Stimulated activated CD4-positive, alpha-beta T cell treated with anti-CD3 and anti-CD28 coated beads, Interleukin-15, amount 100 ng/mL, for 24 hours (primary cell): ENCODE data around the gene RREB1.

ENCODE experiments used
- DNase-seq: peaks from one replicate; pipeline ENCODE4 v3.0.0-alpha.2; 2020

RREB1 gene

DNA sequence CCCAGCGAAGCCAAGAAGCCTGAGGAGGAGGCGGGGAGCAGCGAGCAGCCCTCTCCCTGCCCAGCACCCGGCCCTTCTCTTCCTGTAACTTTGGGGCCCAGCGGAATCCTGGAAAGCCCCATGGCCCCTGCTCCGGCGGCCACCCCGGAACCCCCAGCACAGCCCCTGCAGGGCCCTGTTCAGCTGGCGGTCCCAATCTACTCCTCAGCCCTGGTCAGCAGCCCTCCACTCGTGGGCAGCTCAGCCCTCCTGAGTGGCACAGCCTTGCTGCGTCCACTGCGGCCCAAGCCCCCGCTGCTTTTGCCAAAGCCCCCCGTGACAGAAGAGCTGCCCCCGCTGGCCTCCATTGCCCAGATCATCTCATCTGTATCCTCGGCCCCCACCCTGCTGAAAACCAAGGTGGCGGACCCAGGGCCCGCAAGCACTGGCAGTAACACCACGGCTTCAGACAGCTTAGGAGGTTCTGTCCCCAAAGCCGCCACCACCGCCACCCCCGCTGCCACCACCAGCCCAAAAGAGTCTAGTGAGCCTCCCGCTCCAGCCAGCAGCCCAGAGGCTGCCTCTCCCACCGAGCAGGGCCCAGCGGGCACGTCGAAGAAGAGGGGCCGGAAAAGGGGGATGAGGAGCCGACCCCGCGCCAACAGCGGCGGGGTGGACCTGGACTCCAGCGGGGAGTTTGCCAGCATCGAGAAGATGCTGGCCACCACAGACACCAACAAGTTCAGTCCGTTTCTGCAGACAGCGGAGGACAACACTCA, 123.4 kb downstream of the RREB1 start:
- no peak for DNase-seq

DNA sequence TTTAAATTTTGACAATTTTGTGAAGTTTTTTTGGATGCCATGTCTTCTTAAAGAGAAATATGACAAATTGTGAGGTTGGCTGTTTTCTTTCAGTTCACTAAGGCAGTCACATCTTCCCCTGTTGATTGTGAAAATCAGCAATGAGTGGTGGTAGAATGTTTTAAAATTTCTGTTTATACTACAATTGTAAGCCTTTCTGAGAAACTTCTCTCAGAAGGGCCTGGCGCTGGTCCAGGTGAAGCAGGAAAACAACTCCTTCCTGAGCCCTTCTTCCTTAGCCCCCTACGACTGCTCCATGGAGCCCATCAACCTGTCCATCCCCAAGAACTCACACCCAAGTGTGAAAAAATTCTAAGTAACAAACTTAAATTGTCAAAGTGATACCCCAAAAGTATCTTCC, 124.6 kb downstream of the RREB1 start:
- no peak for DNase-seq

DNA sequence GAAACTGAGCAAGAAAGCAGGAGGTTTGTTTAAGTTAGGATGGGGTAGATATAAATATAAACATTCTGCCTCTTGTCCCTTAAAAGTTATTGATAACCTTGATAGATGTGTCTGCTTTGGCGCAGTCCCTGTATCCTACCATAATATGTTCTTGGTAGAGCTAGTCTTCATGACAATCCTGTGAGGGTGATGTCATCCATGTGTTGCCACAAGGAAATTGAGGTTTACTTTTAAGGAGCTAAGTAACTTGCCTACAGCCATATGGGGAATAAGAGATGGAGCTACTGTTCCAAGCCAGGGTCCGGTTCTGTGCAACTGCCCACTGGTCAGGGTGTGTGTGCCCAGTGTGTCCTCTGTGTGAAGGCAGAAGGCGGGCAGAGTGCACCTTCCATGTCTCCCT, 126.8 kb downstream of the RREB1 start:
- DNase-seq, result no peak

DNA sequence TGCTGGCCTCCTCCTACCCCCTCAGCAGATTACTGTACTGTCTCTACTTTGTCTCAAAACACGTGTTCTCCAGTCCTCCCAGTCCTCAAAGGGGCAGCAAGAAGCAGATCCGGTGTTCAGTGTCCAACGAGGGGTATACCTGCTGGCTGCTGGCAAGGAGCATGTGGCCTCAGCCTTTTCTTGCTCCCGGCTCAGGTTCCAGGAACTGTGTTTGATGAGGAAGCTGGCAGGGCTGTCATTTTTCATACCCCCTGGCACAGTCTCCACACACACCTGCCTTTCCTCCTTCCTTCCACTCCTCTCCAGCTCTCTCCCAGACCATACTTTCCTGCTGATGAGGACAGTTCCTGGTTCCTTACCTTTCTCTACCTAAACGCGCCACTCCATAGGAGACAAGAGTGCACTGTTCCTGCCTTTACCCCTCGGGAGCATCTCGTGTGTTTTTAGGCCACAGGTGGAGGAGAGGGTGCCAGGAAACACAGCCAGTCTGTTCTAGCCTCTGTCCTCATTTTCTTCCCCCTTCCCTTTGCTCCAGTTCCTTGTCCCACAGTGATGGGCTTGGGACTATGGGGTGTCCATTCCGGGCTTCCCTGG, 128.0 kb downstream of the RREB1 start:
- DNase-seq, result no peak

DNA sequence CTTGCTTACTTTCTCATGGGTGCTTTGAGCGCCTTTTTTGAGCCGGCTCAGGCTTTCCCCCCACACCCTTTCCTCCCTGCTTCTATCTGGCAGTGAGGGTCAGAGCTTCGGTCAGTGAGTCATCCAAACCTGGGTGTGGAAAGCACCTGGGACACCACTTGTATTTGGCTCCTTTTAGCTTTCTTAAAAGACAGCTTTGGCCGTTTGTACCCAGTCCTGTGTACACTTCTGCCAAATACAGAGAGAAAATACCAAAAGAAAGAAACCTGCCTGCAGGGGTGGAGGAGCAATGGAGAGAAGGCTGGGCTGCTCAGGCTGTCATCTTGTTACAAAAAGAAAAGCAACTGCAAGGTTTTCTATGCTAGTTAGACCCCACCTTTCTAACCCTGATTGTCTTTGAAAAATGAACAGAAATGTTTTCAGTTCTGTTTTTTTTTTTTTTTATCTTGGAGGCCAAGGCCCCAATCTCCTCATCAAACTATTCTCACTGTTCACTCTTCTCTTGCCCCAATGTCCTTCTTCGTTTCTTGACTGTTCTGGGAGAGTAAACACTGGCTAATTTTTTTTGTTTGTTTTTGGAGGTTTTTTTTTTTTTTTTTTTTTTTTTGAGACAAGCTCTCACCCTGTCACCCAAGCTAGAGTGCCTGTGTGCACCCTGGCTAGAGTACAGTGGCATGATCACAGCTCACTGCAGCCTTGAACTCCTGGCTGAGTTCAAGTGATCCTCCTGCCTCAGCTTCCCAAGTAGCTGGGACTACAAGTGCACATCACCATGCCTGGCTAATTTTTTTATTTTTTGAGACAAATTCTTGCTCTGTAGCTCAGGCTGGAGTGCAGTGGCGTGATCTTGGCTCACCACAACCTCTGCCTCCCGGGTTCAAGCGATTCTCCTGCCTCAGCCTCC, 128.8 kb downstream of the RREB1 start:
- DNase-seq, result no peak

DNA sequence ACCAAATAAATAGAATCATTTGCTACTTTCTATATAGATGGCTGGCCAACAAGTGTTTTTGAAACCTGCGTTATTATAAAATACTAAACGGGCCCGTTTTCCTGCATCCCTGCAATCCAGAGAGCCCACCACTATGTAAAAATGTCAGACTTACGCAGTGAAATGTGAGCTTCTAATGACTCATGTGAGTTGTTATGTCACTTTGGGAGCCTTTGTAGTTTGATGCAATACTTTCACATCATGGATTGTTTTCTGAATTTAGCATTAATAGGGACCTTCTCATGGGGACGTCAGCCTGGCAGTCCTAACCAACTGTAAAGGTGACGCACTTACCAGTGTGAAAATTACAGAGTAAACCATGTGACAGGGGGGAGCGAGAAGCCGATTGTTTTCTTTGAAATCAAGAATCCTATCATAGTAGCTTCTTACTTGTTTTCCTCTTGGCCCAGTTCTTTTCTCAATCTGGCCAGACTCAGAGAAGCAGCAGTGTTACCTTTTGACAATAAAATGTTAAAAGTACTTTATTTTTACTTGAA, 130.0 kb downstream of the RREB1 start:
- DNase-seq, result no peak

DNA sequence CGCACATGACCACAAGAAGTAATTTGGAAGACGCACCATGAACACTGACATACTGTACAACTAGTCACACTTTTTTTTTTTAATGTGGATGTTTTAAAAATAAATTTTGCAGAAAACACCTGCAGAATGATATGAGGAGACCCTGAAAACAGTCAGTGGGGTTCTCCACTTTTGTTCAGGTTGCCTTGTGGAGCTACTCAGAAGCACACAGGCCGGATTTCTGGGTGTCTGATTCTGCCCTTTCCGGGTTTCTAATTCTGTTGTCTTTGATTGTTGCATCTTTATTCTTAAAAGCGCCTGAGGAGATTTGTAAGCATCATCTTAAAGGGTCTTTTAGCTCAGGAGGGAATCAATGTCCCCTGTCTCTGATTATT, 130.8 kb downstream of the RREB1 start:
- no peak for DNase-seq

DNA sequence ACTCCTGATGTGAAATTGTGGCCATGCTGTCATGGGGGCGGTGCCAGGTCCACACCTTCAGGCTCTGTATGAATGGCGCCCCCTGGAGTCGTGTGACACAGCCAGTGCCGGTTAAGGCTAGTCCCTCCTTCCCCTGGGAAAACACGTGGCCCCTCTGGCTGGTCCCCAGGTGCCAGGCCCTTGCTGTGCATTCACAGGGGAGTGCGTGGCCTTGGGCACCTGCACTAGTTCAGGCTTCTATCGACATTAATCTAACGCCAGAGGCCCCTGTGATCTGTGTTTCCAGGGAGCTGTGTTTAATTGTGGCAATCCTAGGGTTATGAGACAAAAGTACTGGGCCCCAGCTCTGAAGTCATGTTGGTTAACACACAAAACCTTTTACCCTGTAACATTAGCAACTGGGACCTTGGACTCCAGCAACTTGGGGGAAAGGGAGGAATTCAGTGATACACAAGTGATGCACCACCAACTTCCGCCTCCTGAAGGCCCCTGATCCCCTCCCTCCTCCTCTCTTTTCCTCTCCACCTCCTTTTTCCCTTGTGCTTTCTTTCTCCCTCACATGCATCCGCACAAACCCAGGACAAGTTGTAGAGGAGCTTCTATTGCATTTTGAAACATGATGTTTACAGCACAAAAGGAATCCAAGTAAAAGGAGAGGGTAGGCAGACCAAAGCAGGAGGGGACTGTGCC, 131.3 kb downstream of the RREB1 start:
- peak; percentile 90 for DNase-seq

DNA sequence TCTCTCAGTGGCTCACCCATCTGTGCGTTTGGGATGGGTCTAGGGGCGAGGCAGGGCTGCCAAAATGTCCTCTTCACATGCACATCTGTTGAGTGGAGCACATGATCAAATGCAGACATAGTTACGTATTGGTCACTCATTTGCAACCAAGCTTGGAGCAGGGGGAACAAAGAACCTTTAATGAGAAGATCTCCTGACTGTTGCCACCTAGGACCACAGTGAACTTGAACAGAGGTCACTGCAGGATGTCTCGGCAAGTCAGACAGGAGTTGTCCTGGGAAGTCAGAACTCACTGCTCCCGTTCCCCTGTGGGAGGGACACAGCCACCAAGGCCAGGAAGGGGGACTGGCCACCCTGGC, 131.8 kb downstream of the RREB1 start:
- DNase-seq, result no peak

DNA sequence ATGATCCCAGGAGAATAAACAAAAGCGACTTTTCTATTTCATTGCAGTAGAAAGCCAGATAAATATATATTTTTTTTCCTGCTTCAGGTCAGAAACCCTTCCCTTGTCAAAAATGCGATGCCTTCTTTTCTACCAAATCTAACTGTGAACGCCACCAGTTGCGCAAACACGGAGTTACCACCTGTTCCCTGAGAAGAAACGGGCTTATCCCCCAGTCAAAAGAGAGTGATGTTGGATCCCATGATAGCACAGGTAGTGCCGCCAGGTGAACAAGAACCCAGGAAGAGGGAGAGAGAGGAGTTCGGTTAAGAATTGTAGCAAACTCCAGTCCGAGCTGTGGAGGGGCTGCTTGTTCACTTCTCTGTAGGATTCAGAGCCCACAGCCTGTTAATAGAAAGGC, 132.6 kb downstream of the RREB1 start:
- DNase-seq, result no peak

DNA sequence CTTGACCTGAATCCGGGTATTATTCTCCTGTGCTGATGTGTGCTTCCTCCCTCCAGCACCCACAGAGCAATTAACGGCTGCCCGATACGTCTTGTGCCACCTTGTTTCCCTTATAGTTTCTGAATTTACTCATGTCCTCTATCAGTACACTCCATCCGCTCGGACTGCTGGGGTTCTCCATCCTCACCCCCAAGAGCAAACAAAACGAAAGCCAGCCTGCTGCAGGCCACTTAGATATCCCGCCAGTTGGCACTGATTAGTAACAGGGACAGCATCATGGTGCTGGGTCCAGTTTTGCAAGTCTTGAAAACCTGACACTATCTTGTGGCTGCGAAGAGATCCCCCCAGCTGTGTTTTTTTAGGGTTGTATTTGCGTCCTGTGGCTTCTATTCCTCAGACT, 133.4 kb downstream of the RREB1 start:
- no peak for DNase-seq

DNA sequence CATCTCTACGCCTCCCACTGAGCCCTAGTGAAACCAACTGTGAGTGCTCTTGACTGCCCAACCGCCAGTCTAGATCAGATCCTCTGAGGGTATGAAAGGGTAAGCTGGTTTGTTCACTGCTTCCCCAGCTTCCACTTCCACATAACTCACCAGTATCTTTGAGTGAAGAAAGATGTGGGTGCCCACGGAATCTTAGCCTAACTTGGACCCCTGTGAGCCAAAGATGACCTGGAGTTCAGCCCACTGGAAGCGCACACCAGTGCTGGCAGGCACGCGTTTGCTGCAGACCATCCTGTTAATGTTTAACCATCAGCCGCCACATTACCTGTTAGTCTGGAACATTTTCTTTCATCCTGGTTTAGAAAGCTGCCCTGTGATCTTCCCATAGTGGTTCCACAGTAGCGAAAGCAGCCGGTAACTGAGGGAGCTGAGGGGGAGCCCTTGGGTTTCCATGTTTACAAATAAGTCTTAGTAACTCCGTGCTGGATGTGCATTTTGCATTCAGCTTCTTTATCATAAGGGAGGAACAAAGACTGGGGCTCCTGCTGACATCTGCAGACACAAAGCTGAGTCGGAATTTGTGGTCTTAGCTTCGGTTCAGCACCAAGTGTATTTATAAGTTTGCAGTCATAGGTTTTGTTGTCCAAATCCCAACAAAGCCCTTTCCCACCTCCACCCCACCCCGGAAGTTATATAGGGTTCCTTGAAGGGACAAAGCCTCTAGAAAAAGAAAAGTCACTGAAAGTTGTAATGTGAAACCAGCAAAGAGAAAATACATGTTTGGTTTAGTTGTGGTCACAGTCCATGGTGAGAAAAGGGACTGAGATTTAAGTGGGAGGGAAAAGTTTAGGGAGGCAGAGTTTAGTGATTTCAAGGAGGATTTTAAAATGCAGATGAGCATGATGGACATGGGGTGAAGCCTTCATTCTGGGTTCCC, 134.2 kb downstream of the RREB1 start:
- DNase-seq, result no peak

DNA sequence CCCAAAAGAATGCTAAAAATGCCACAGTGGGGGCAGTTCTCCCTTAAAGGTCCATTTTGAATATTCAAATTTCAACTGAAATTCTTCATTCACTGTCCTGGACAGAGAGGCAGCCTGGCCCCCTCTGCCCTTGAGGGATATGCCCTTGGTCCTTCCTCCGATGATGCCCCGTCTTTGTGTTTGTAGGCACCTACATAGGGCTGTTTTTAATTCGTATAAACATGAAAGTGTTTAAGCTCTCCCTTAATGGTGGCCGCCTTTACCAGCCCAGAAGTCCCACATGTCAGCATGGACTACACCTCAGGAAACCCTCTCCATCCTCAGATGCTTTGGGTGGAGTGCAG, 135.0 kb downstream of the RREB1 start:
- no peak for DNase-seq

DNA sequence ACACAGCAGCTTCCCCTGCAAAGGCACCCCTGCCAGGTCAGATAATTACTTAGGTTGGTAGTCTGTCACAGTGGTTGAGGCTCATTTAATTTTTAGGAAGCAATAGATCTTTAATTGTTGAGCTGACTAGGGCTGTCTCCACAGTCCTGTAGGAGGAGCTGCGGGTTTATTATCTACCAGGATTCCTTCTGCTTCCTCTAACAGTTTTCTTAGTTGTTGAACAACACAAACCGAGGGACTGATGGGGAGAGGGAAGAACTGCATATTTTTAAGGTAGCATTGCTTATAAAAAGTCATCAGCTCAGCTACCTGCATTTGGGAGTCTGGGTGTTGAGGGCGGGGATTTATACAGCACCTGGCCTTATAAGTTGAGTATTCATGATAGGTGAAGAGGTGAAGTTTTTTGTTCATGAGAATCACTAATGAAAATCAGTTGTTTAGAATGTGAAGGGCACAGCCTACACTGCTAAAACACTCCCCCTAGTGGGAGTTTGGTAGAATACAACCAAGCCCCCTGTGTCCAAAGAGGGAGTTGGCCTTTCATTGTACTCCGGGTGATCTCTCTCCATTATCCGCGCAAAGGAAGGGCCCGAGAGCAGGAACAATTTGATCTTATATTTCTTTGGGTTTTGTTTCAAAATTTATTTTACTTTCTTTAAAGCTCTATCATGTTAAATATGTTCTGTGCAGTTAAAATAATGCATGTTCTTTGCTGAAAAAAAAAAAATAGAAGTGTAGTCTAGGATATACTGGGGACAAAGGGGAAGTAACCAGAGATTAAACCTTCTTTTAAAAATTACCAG, 135.6 kb downstream of the RREB1 start:
- peak; percentile 45 for DNase-seq

DNA sequence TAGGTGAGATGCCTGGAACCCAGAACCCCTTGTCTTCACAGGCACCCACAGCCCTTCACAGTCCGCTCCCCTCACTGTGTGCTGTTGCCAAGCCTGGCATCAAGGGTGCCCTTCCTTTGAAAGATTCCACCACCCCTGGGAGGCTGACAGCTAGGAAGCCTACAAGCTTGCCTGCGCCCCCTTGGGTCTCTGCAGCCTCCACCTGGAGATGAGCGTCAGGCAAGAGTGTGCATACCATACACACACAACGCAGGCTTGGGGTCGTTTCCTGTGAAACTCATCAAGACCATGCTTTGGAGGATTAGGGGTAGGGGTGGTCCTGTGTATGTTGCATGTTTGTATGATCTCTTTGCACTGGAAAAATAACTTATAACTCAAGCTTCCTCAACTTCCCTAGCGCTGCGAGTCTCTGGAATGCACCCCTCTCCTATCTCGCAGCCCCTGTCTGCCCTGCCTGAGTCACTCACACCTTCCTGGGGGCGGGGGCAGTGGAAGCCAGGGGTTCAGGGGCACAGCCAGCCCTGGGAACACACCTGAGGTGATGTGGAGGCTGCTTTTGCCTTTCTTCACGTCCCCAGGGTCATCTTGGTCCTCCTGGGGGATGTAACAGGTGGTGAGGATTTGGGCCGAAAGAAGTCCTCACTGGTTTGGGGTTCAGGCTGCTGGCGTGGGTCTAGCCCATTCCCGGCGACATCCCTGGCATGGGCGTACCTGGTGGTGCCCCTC, 138.1 kb downstream of the RREB1 start:
- DNase-seq, result no peak

DNA sequence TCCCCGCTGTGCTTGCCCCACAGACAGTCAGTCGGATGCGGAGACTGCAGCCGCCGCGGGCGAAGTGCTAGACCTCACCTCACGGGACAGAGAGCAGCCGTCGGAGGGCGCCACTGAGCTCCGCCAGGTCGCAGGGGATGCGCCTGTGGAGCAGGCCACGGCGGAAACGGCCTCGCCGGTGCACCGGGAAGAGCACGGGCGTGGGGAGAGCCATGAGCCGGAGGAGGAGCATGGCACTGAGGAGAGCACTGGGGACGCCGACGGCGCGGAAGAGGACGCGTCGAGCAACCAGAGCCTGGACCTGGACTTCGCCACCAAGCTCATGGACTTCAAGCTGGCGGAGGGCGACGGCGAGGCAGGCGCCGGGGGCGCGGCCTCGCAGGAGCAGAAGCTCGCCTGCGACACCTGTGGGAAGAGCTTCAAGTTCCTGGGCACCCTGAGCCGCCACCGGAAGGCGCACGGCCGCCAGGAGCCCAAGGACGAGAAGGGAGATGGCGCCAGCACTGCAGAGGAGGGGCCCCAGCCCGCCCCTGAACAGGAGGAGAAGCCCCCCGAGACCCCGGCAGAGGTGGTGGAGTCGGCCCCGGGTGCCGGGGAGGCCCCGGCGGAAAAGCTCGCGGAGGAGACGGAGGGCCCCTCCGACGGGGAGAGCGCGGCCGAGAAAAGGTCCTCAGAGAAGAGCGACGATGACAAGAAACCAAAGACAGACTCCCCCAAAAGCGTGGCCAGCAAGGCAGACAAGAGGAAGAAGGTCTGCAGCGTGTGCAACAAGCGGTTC, 138.8 kb downstream of the RREB1 start:
- DNase-seq, result no peak

DNA sequence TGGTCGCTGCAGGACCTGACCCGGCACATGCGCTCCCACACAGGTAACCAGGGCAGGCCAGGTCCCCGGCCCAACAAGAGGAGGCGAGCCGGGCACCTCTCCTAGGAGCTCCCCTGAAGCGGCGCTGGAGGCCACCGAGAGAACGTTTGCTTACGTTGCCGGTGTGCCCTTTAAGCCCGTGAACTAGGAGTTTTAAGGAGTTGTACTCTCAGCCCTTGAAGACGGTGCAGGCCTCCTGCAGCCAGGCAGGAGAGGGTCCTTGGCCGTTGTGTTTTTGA, 139.4 kb downstream of the RREB1 start:
- no peak for DNase-seq

DNA sequence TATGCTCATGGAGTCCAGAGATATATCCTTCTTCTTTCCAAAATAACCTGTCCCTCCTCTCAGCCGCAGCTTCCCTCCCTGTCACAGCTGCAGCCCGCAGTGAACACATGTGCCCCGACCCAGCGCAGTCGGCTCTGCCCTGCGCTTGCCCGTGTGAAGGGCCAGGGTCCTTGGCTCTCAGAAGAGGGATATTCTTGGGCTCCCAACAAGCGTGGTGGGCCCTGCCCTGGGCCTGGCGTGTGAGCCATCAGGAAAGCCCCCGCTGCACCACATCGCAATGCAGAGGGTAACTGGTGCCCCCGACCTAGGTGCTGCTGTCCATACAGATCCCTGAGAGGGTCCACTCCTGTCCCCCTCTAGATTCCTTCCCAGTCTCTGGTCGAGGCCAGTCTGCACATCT, 140.1 kb downstream of the RREB1 start:
- no peak for DNase-seq

DNA sequence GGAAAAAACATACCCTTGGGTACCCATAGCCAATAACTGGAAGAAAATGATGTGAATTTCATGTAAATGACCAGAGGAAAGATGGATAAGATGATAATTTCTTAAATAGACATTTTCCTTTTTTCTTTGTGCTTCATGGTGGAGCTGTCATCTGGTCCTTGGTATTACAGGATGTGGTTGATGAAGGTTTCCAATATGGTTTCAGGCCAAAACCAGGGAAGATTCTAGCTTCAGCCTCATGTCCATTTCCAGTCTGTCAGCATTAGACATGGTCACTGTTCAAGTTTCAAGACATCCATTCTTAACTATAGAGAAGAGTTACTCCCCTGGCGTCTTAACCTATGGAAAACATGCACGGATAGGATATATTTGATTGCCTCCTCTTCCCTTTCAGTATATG, 141.6 kb downstream of the RREB1 start:
- DNase-seq, result no peak
